GM18505 (cell line): ENCODE measurements around the gene STKLD1.
A peak's percentile ranks its signal among the peaks of the same experiment; 100 is the strongest.
"Not testable (repeated sequence)": the region's sequence is repeated elsewhere in the genome, so short reads cannot be mapped to it uniquely, and the experiment has no call there.

Experiments used
- ATAC-seq: cut with Tn5 transposase; IDR thresholded peaks from one replicate; pipeline ENCODE4 v1.9.1; 2021; ENCODE audit not compliant: unreplicated experiment
- POLR2A ChIP-seq: IDR thresholded peaks from 4 replicates; pipeline ENCODE4 v1.6.1; 2011; ENCODE audit warnings: borderline replicate concordance; ENCODE audit not compliant: insufficient read depth, insufficient read length; ENCODE audit errors: extremely low read depth

Gene STKLD1

DNA sequence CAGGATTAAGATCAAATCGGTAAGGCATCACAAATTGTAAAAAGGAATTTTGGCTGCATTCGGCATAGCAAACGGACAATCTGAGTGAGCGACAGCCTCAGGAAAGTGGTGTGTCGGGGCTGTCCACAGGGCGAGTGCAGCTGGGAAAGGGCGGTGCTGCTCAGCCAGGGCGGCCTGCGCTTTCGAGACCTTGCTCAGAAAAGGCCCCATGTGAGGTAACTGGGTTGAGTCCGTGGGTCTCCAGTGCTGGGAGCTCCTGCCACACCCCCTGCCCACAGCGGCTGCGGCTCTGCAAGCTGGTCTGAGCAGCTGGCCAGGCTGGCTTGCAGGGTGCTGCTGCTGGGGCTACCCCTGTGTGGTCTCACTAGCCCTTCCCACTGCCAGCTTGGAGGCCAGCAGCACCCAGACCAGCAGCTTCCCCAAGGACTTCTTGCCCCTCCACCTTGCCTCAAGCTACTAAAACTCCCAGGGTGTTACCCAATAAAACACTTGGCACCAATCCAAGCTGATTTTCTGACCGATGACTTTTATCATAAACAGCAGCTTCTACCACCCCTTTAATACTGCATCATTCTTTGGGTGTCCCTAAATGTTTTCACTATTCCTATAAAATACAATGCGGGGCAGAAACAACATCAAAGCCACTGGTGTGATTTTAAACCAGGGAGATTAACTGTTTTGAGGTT, 13.7 kb upstream of the STKLD1 start:
- ATAC-seq = no peak
- no peak for TF ChIP-seq POLR2A

DNA sequence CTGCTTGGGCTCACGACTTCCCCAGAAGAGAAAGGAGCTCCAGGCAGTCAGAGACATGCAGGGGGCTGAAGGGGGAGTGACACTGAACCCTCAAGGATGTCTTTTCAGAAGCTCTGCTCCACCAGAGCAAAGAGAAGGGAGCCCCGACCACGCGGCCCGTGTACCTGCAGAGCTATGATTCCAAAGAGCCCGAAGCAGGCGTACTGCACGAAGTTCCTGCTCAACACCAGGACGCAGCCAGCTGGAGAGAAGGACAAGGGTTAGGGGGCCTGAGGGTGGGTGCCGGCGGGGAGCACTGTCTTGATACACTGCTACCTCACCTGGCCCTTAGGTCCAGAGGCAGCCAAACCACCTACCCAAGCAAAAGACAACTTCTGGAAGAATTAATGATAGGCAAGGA, 9.7 kb upstream of the STKLD1 start:
- no peak for ATAC-seq
- no peak for TF ChIP-seq POLR2A

DNA sequence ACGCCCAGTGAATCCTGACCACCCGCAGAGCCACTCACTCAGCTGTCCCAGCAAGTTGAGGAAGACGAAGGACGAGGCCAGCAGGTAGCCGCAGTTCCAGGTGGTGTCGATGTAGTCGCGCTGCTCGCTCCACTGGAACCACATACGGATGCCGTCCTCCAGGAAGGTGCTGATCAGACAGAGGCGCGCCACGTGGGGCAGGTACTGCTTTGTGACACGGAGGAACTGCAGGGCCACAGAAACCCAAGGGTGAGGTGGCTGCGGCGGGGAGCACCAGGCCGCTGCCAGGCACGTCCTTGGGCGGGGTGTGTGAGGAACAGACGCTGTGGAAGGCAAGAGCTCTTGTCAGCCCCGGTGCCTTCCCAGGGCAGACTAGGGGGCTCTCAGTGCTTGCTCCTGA, 8.9 kb upstream of the STKLD1 start:
- no peak for TF ChIP-seq POLR2A
- no peak for ATAC-seq

GRCh38 chr9:133367778-133368177, 8.4 kb upstream of the STKLD1 start:
- ATAC-seq = no peak

DNA sequence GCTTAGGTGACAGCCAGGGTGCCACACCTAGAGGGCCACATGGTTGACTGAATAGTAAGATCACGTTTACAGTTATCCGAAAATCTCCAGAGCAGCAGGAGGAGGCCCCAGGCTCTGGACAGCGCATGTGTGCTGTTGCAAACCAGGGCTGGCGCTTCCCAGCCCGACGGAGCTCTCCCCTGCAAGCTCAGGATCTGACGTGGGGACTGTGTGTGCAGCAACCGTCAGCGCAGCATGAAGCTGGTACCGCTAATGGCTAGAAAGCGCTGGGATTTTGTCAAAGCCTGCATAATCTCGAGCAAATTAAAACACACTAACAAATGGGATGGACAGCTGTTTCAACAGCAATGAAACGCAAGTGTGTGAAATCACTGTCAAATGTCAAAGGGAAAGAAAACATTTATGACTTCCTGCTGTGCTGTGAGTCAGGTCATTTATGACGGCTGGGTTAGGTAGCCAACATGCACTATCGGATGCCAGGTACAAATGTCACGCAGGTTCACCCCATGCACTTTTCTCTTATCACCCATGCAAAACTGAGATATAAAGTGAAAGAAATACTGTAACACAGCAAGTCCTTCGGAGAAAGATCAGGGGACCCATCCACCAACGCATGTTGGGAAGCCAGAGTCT, 7.8 kb upstream of the STKLD1 start:
- TF ChIP-seq POLR2A = no peak
- ATAC-seq = no peak

More at GRCh38 chr9:133367778-133368177, 8.4 kb upstream of the STKLD1 start:
- TF ChIP-seq POLR2A = no peak

GRCh38 chr9:133369422-133369821, 6.7 kb upstream of the STKLD1 start:
- no peak for TF ChIP-seq POLR2A
- ATAC-seq = no peak

GRCh38 chr9:133369933-133370332, 6.2 kb upstream of the STKLD1 start:
- TF ChIP-seq POLR2A = no peak

GRCh38 chr9:133370685-133371084, 5.5 kb upstream of the STKLD1 start:
- TF ChIP-seq POLR2A = no peak
- ATAC-seq = no peak

More at GRCh38 chr9:133369933-133370332, 6.2 kb upstream of the STKLD1 start:
- ATAC-seq = no peak

GRCh38 chr9:133371261-133371711, 4.9 kb upstream of the STKLD1 start:
- no peak for TF ChIP-seq POLR2A
- ATAC-seq = no peak

- no peak for ATAC-seq
- TF ChIP-seq POLR2A = no peak
Observed at GRCh38 chr9:133372144-133372543, 4.0 kb upstream of the STKLD1 start.

GRCh38 chr9:133374612-133375115, 1.5 kb upstream of the STKLD1 start:
- no peak for ATAC-seq
- TF ChIP-seq POLR2A = no peak

DNA sequence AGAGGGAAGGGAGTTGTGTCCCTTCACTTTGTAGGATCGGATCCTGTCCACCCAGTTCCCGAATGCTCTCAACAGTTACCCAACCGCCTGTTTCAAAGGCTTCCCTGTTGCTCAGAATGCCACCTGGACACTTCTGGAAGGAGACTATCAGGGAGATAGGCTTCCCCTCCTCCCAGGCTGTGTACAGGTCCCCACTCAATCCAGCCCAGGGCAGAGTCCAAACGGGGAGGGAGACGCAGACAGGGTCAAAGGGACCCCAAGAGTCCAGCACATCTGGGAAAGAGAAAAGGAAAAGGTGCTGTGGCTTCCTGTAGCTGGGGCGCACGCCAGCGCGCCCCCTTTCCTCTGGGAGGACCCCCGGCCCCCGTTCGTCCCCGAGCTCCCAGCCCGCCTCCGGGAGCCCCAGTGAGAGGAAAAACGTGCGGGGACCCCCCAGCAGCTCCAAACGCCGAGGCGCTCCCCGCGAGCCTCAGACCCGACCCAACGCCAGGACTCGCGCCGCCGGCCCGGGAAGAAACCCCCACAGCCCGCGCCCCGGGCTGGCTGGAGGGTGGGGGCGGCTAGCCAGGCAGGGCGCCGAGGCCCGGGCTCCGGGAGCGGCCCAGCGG, 946 bp upstream of the STKLD1 start:
- no peak for TF ChIP-seq POLR2A
- ATAC-seq = peak; percentile 6

DNA sequence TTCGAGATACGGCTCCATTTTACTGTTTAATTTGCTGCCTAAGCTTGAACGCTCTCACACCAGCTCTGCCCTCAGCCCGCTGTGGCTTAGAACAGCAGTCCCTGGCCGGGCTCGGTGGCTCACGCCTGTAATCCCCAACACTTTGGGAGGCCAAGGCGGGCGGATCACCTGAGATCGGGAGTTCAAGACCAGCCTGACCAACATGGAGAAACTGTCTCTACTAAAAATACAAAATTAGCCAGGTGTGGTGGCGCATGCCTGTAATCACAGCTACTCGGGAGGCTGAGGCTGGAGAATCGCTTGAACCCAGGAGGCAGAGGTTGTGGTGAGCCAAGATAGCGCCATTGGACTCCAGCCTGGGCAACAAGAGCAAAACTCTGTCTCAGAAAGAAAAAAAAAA, 1.1 kb downstream of the STKLD1 start:
- ATAC-seq = not testable (repeated sequence)

GRCh38 chr9:133377721-133378216, 1.6 kb downstream of the STKLD1 start:
- ATAC-seq = no peak

More at GRCh38 chr9:133377721-133378216, 1.6 kb downstream of the STKLD1 start:
- no peak for TF ChIP-seq POLR2A
